Endothelial cell (in vitro differentiated cells): Measurements from ENCODE around the gene PPFIBP2. TPM values are rescaled to one million over a fixed set of nuclear protein-coding genes. Genes with fewer than 3 reads are reported as not detected.

Source experiments
- DNase-seq: peaks from one replicate; pipeline ENCODE4 v3.0.0; 2021; ENCODE audit warnings: low spot score
- H3K27ac Mint-ChIP-seq: one replicate; pipeline ENCODE4 v1.8.0; 2021; ENCODE audit warnings: mixed read lengths, inconsistent platforms; ENCODE audit not compliant: unreplicated experiment
- H3K27me3 Mint-ChIP-seq: one replicate; pipeline ENCODE4 v1.8.0; 2021; ENCODE audit warnings: mild to moderate bottlenecking, moderate library complexity, mixed read lengths, inconsistent platforms; ENCODE audit not compliant: unreplicated experiment
- H3K36me3 Mint-ChIP-seq: one replicate; pipeline ENCODE4 v1.8.0; 2021; ENCODE audit warnings: mild to moderate bottlenecking, low read depth, mixed read lengths, inconsistent platforms; ENCODE audit not compliant: unreplicated experiment
- H3K4me1 Mint-ChIP-seq: one replicate; pipeline ENCODE4 v1.8.0; 2021; ENCODE audit warnings: mild to moderate bottlenecking, mixed read lengths, inconsistent platforms; ENCODE audit not compliant: unreplicated experiment
- H3K4me3 Mint-ChIP-seq: one replicate; pipeline ENCODE4 v1.8.0; 2021; ENCODE audit warnings: mild to moderate bottlenecking, mixed read lengths, inconsistent platforms; ENCODE audit not compliant: unreplicated experiment
- H3K9me3 Mint-ChIP-seq: one replicate; pipeline ENCODE4 v1.8.0; 2021; ENCODE audit warnings: mixed read lengths, inconsistent platforms; ENCODE audit not compliant: unreplicated experiment
- total RNA-seq: library from RNA; stranded (reverse); fragmentation: NEBNext Ultra II Directional; extraction: Animal tissue kit (Norgen Biotek cat#: 25700); gene quantifications from one replicate; pipeline ENCODE4 v1.2.1, GENCODE V29; 2021; ENCODE audit not compliant: unreplicated experiment
- TF ChIP-seq, protein P1 (sequence below): fragments of 200-600 bp; sonication (generic); IDR thresholded peaks from one replicate; pipeline ENCODE4 v1.5.0; 2021; ENCODE audit warnings: antibody characterized with exemption; ENCODE audit not compliant: unreplicated experiment

Gene PPFIBP2
- total RNA-seq, 1 donor from 2014 or later, result 7.3 TPM

DNA sequence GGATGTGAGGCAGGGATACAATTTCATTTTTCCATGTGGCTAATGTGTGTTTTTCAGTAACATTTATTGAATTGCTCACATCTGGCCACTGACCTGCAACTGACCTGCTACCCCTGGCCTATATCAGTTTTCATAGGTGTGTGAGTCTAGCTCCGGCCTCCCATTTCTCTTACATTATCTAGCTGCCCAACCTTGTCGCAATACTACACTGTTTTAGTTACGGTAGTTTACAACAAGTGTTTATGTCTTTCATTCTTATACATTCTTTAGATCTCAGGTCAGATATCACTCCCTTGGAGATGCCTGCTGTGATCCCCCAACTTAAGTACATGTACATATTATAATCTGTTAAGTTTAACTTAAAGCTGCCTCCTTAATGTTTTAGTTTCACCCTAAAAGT, 161.8 kb downstream of the PPFIBP2 start:
- Mint-ChIP-seq H3K9me3 (no peaks in the 10 kb centered on the region), H3K27ac (no peak overlapping the region), H3K4me1 (peaks cover 27% of the 10 kb centered on the region), H3K4me3 (no peak overlapping the region), H3K27me3 (peaks cover 8% of the 10 kb centered on the region), H3K36me3 (no peaks in the 10 kb centered on the region)
- DNase-seq, result no peak
- TF ChIP-seq, protein P1, sequence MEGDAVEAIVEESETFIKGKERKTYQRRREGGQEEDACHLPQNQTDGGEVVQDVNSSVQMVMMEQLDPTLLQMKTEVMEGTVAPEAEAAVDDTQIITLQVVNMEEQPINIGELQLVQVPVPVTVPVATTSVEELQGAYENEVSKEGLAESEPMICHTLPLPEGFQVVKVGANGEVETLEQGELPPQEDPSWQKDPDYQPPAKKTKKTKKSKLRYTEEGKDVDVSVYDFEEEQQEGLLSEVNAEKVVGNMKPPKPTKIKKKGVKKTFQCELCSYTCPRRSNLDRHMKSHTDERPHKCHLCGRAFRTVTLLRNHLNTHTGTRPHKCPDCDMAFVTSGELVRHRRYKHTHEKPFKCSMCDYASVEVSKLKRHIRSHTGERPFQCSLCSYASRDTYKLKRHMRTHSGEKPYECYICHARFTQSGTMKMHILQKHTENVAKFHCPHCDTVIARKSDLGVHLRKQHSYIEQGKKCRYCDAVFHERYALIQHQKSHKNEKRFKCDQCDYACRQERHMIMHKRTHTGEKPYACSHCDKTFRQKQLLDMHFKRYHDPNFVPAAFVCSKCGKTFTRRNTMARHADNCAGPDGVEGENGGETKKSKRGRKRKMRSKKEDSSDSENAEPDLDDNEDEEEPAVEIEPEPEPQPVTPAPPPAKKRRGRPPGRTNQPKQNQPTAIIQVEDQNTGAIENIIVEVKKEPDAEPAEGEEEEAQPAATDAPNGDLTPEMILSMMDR, result no peak

DNA sequence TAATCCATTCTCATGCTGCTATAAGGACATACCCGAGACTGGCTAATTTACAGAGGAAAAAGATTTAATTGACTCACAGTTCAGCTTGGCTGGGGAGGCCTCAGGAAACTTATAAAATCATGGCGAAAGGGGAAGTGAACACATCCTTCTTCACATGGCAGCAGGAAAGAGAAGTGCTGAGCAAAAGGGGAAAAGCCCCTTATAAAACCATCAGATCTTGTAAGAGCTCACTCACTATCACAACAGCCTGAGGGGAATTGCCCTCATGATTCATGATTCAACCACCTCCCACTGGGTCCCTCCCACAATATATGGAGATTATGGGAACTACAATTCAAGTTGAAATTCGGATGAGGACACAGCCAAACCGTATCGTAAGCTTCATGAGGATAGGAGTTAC, 163.3 kb downstream of the PPFIBP2 start:
- DNase-seq, result no peak
- H3K27ac Mint-ChIP-seq, result peak overlapping the region; percentile 28
- no peaks in the 10 kb centered on the region for H3K36me3 Mint-ChIP-seq

DNA sequence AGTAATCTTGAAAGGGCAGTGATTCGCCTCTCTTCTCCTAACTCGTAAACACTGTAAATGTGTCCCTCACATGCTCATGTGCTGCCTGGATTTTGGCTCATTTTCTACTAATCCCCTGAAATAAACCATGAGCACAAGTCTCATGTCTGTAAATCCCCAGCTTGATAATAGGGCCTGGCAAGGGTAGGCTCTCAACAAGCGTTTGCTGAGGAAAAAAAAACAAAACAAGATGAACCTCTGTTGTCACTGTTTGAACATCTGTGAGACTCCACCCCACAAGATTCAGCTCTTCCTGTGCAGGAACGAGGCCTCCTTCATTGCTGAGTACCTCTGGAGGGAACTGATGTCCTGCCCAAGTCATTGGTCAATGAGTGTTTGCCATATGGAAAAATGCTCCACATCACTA, 164.0 kb downstream of the PPFIBP2 start:
- no peak overlapping the region for H3K4me3 Mint-ChIP-seq

More for the DNA sequence above, 163.3 kb downstream of the PPFIBP2 start:
- TF ChIP-seq, protein P1, result no peak
- H3K4me1 Mint-ChIP-seq, result peaks cover 27% of the 10 kb centered on the region
- peaks cover 8% of the 10 kb centered on the region for H3K27me3 Mint-ChIP-seq
- H3K9me3 Mint-ChIP-seq, result no peaks in the 10 kb centered on the region
- H3K4me3 Mint-ChIP-seq, result no peak overlapping the region

DNA sequence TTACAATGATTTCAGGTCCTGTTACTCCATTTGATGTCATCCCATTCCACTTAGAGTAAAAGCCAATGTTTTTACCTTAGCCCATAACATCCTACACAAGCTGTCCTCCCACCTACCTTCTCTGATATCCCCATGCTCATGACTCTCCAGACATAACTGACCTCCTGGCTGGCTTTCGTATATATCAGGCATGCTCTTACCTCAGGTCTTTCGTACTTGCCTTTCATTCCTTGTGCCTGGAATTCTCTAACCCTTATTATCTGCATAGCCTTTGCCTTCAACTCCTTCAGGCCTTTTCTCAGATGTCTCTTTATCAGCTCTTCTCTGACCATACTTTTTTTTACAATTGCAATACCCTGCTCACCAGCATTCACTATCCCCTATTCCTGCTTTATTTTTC, 169.8 kb downstream of the PPFIBP2 start:
- H3K27me3 Mint-ChIP-seq, result peaks cover 1% of the 10 kb centered on the region
- DNase-seq, result no peak
- TF ChIP-seq, protein P1, result no peak
- peaks cover 8% of the 10 kb centered on the region for H3K4me1 Mint-ChIP-seq
- no peak overlapping the region for H3K4me3 Mint-ChIP-seq
- no peaks in the 10 kb centered on the region for H3K9me3 Mint-ChIP-seq
- no peak overlapping the region for H3K27ac Mint-ChIP-seq
- H3K36me3 Mint-ChIP-seq, result no peaks in the 10 kb centered on the region

More for the DNA sequence above, 164.0 kb downstream of the PPFIBP2 start:
- Mint-ChIP-seq H3K9me3 (no peaks in the 10 kb centered on the region), H3K27me3 (peaks cover 4% of the 10 kb centered on the region), H3K4me1 (peaks cover 27% of the 10 kb centered on the region), H3K36me3 (no peaks in the 10 kb centered on the region), H3K27ac (no peak overlapping the region)
- DNase-seq, result no peak
- TF ChIP-seq, protein P1, result no peak

DNA sequence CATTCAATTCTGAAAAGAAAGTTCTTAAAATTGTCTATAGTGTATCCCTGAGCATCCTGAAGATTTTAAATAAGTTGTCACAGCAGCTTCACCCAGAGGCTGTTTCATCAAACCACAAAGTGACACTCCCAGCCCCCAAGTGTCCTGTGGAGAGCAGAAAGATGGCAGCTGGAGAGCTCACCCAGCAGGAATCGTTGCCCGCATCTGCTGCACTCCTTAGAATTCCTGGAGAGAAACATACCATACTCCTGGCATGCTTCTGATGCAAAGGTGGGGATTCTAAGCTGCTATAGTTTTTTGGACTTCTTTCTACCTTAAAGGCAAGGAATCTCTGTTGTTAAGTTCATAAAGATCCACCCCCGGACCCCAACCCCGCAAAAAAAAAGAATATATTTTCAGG, 173.0 kb downstream of the PPFIBP2 start:
- H3K36me3 Mint-ChIP-seq, result no peaks in the 10 kb centered on the region
- H3K27ac Mint-ChIP-seq, result no peak overlapping the region
- no peak overlapping the region for H3K4me3 Mint-ChIP-seq
- peaks cover 11% of the 10 kb centered on the region for H3K4me1 Mint-ChIP-seq
- TF ChIP-seq, protein P1, result no peak
- no peaks in the 10 kb centered on the region for H3K27me3 Mint-ChIP-seq
- no peaks in the 10 kb centered on the region for H3K9me3 Mint-ChIP-seq
- no peak for DNase-seq
